ENCODE results near the gene TMEM171.

TMEM171 gene

DNA sequence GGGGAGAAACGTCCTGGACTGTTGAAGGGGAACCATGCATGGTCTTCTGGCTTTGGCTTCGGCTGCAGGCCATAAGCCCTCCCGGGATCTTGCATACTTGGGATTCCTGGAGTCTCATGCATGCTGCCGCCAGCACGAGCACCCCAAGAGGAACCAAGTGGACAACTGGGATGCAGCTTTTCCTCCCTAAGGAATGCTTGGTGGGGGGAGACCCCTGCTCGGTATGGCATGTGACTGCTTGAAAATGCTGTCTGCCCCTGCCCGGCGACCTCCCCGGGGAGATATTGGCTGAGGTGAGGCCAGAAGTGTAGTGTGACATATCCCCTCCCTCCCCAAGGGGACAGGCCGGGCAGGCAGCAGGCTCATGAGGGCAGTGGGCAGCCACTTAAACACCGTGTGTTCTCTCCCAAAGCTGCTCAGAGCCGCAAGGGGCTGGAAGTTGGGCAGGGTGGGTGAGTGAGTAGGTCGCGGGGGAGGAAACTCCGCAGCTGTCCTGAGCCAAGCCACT, 15.7 kb downstream of the TMEM171 start:
- H4K20me1 ChIP-seq: peaks cover 0 to 15% (median 0%) of the 10 kb centered on the region in 11 experiments; a peak in 1 of 22 replicates

GRCh38 chr5:73137563-73138530, 17.5 kb downstream of the TMEM171 start:
- Histone ChIP-seq H3K27me3 (peaks cover 0 to 49% (median 0%) of the 10 kb centered on the region in 11 experiments; a peak in 6 of 22 replicates), H3K4me3 (no peak overlapping the region), H3K27ac (no peak overlapping the region), H3K9ac (no peak overlapping the region), H3K4me2 (no peak overlapping the region), H3K4me1 (no peaks in the 10 kb centered on the region), H3K36me3 (no peaks in the 10 kb centered on the region), H3K9me3 (replicated peaks in 1 of 11) (no peaks in the 10 kb centered on the region), H4K20me1 (peaks cover 0 to 15% (median 0%) of the 10 kb centered on the region in 11 experiments; a peak in 1 of 22 replicates)
- TF ChIP-seq Cebpa-rat (IDR thresholded peaks at IDR 0.05): no peak

More for the DNA sequence above, 15.7 kb downstream of the TMEM171 start:
- Histone ChIP-seq H3K9me3 (replicated peaks in 1 of 11) (no peaks in the 10 kb centered on the region), H3K4me3 (no peak overlapping the region), H3K36me3 (no peaks in the 10 kb centered on the region), H3K27ac (no peak overlapping the region), H3K9ac (no peak overlapping the region), H3K27me3 (peaks cover 0 to 38% (median 0%) of the 10 kb centered on the region in 11 experiments; a peak in 5 of 22 replicates), H3K4me2 (no peak overlapping the region), H3K4me1 (no peaks in the 10 kb centered on the region)
- no peak for TF ChIP-seq Cebpa-rat (IDR thresholded peaks at IDR 0.05)

DNA sequence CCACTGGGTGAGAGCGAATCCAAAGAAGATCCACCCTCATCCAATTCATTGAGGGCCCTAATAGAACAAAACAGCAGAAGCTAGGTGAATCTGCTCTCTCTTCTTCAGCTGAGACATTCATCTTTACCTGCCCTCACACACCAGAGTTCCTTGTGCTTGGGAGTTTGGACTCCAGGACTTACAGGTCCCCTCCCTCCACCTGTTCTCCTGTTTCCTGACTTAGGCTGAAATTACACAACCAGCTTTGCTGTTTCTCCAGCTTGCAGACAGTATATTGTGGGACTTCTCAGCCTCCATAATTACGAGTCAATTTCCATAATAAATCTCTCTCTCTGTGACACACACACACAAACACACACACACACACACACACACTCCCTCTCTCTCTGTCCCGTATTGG, 19.1 kb downstream of the TMEM171 start:
- Histone ChIP-seq H4K20me1 (peaks cover 0 to 15% (median 0%) of the 10 kb centered on the region in 11 experiments; a peak in 1 of 22 replicates), H3K9me3 (replicated peaks in 1 of 11) (peaks cover 0 to 2% (median 0%) of the 10 kb centered on the region in 11 experiments; a peak in 1 of 22 replicates), H3K4me2 (no peak overlapping the region), H3K27ac (no peak overlapping the region), H3K27me3 (peaks cover 0 to 63% (median 0%) of the 10 kb centered on the region in 11 experiments; a peak in 7 of 22 replicates), H3K4me1 (no peaks in the 10 kb centered on the region), H3K4me3 (no peak overlapping the region), H3K9ac (no peak overlapping the region), H3K36me3 (no peaks in the 10 kb centered on the region)
- no peak for TF ChIP-seq Cebpa-rat (IDR thresholded peaks at IDR 0.05)

DNA sequence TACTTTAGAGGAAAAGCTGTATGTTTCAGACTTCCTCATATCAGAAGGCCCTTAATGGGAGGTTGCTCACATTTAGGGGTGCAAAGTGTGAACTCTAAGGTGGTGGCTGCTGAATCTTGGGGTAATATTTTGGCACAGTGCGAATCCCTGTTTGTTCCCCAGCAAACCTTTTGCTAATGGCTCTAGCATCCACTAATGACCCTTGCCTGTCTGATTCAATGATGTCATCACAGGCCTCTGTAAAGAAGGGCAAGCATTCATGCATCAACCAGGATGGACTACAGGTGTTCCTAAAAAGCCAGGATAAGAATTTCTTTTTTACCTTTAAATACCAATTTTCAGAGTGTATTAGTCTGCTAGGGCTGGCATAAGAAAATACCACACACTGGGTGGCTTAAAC, 20.4 kb downstream of the TMEM171 start:
- H3K4me1 ChIP-seq: no peaks in the 10 kb centered on the region
- no peak for TF ChIP-seq Cebpa-rat (IDR thresholded peaks at IDR 0.05)
- no peak overlapping the region for H3K9ac ChIP-seq
- peaks cover 0 to 76% (median 0%) of the 10 kb centered on the region in 11 experiments; a peak in 8 of 22 replicates for H3K27me3 ChIP-seq
- H3K27ac ChIP-seq: no peak overlapping the region
- H3K4me2 ChIP-seq: no peak overlapping the region
- peaks cover 0 to 15% (median 0%) of the 10 kb centered on the region in 11 experiments; a peak in 1 of 22 replicates for H4K20me1 ChIP-seq
- H3K4me3 ChIP-seq: no peak overlapping the region
- H3K9me3 ChIP-seq (replicated peaks in 1 of 11): peaks cover 0 to 6% (median 0%) of the 10 kb centered on the region in 11 experiments; a peak in 1 of 22 replicates
- H3K36me3 ChIP-seq: no peaks in the 10 kb centered on the region

- no peak overlapping the region for H3K4me2 ChIP-seq
- no peaks in the 10 kb centered on the region for H3K36me3 ChIP-seq
- no peak overlapping the region for H3K27ac ChIP-seq
- no peak overlapping the region for H3K9ac ChIP-seq
- H3K9me3 ChIP-seq (replicated peaks in 1 of 11): peaks cover 0 to 6% (median 0%) of the 10 kb centered on the region in 11 experiments; a peak in 1 of 22 replicates
- TF ChIP-seq Cebpa-rat (IDR thresholded peaks at IDR 0.05): no peak
- H4K20me1 ChIP-seq: peaks cover 0 to 9% (median 0%) of the 10 kb centered on the region in 11 experiments; a peak in 1 of 22 replicates
- no peaks in the 10 kb centered on the region for H3K4me1 ChIP-seq
- peaks cover 0 to 81% (median 0%) of the 10 kb centered on the region in 11 experiments; a peak in 9 of 22 replicates for H3K27me3 ChIP-seq
- no peak overlapping the region for H3K4me3 ChIP-seq
Observed at GRCh38 chr5:73142035-73142434, 21.7 kb downstream of the TMEM171 start.

DNA sequence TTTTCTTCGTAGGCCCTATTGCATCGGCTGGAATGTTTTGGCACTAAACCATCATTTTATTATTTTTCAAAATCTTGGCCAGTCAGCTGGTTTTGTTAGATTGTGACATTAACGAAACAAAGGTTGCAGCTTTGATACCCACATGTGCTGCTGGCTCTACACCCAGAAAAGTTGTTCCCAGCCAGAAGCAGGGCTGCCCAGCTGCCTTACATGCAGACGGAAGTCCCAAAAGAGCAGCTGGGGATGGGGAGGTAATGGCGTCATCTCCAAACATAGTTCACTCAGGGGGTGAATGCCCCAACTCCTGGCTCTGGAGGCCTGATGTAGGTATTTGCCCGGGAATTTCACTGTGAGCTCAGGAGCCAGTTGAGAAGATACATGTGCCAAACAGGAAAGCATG, 23.3 kb downstream of the TMEM171 start:
- H3K36me3 ChIP-seq: no peaks in the 10 kb centered on the region
- no peak overlapping the region for H3K27ac ChIP-seq
- no peaks in the 10 kb centered on the region; a peak in 1 of 22 replicates for H4K20me1 ChIP-seq
- H3K9ac ChIP-seq: no peak overlapping the region
- H3K4me1 ChIP-seq: no peaks in the 10 kb centered on the region
- H3K4me3 ChIP-seq: no peak overlapping the region
- peaks cover 0 to 6% (median 0%) of the 10 kb centered on the region in 11 experiments; a peak in 1 of 22 replicates for H3K9me3 ChIP-seq (replicated peaks in 1 of 11)
- peaks cover 0 to 80% (median 0%) of the 10 kb centered on the region in 11 experiments; a peak in 9 of 22 replicates for H3K27me3 ChIP-seq
- TF ChIP-seq Cebpa-rat (IDR thresholded peaks at IDR 0.05): no peak
- H3K4me2 ChIP-seq: no peak overlapping the region

GRCh38 chr5:73149540-73149939, 29.2 kb downstream of the TMEM171 start:
- TF ChIP-seq Cebpa-rat (IDR thresholded peaks at IDR 0.05): no peak
- no peak overlapping the region for H3K9ac ChIP-seq
- no peak overlapping the region for H3K27ac ChIP-seq
- no peak overlapping the region for H3K4me2 ChIP-seq
- H3K4me1 ChIP-seq: peaks cover 0 to 16% (median 0%) of the 10 kb centered on the region in 10 experiments; a peak in 6 of 20 replicates
- H3K27me3 ChIP-seq: peaks cover 42 to 96% (median 51%) of the 10 kb centered on the region in 11 experiments
- H3K36me3 ChIP-seq: no peaks in the 10 kb centered on the region
- peaks cover 0 to 3% (median 0%) of the 10 kb centered on the region in 11 experiments; a peak in 1 of 22 replicates for H3K9me3 ChIP-seq (replicated peaks in 1 of 11)
- H3K4me3 ChIP-seq: no peak overlapping the region
- peaks cover 0 to 32% (median 0%) of the 10 kb centered on the region in 11 experiments; a peak in 7 of 22 replicates for H4K20me1 ChIP-seq

DNA sequence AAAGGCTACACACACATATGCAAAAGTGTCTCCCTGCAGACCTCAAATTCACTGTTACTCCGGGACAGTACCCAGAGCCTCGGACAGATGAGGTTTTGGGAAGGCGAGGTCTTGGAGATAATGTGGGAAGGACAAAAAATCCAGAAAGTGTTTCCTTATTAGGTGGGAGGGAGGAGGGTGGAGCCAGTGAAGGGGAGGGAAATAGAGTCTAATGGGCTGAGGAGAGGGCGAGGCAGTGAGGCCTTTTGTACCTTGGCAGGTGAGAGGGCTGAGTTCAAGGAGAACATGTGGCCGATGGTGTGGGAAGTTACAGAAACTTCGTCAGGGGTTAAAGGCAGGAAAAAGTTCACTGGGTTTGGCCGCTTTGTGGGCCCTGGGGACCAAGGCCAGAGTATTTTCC, 30.5 kb downstream of the TMEM171 start:
- Histone ChIP-seq H3K27ac (no peak overlapping the region), H3K4me3 (no peak overlapping the region), H3K27me3 (peaks cover 55 to 96% (median 64%) of the 10 kb centered on the region in 11 experiments), H3K36me3 (no peaks in the 10 kb centered on the region), H3K4me2 (no peak overlapping the region), H4K20me1 (peaks cover 0 to 40% (median 10%) of the 10 kb centered on the region in 11 experiments; a peak in 15 of 22 replicates), H3K9ac (no peak overlapping the region), H3K4me1 (peaks cover 7 to 24% (median 10%) of the 10 kb centered on the region in 10 experiments; a peak in 16 of 20 replicates), H3K9me3 (replicated peaks in 1 of 11) (no peaks in the 10 kb centered on the region)
- no peak for TF ChIP-seq Cebpa-rat (IDR thresholded peaks at IDR 0.05)

All from BLaER1 treated with 17β-estradiol and CSF1 and Interleukin-3, amounts not matched to agents 10 nM and 100 nM (cell line).